Neural progenitor cell (in vitro differentiated cells): ENCODE measurements around the gene UBE2V1. TPM values are rescaled to one million over a fixed set of nuclear protein-coding genes. Genes with fewer than 3 reads are reported as not detected.

Experiments used
- DNase-seq: peaks from one replicate; pipeline ENCODE4 v3.0.0-alpha.2; 2016; ENCODE audit warnings: low spot score
- H2AFZ ChIP-seq: fragments of 200-600 bp; sonication (generic); replicated peaks from 2 replicates; pipeline ENCODE4 v1.6.1; 2016; ENCODE audit warnings: antibody characterized with exemption
- H3F3A ChIP-seq: fragments of 200-600 bp; sonication (generic); 2 replicates; pipeline ENCODE4 v1.6.1; 2016; ENCODE audit warnings: antibody characterized with exemption, low read depth
- H3K27ac ChIP-seq: fragments of 200-600 bp; sonication (generic); 2 replicates; pipeline ENCODE4 v1.5.1; 2016; ENCODE audit warnings: mild to moderate bottlenecking
- H3K27me3 ChIP-seq: fragments of 200-600 bp; sonication (generic); 2 replicates; pipeline ENCODE4 v1.6.1; 2016; ENCODE audit warnings: mild to moderate bottlenecking, moderate library complexity
- H3K36me3 ChIP-seq: fragments of 200-600 bp; sonication (generic); 2 replicates; pipeline ENCODE4 v1.5.1; 2016
- H3K4me1 ChIP-seq: fragments of 200-600 bp; sonication (generic); 2 replicates; pipeline ENCODE4 v1.6.1; 2016; ENCODE audit warnings: mixed run types
- H3K4me2 ChIP-seq: fragments of 200-600 bp; sonication (generic); 2 replicates; pipeline ENCODE4 v1.6.1; 2016
- H3K4me3 ChIP-seq: fragments of 200-600 bp; sonication (generic); 2 replicates; pipeline ENCODE4 v1.5.1; 2016
- H3K79me2 ChIP-seq: fragments of 200-600 bp; sonication (generic); 2 replicates; pipeline ENCODE4 v1.6.1; 2016; ENCODE audit warnings: low read depth
- H3K9ac ChIP-seq: fragments of 200-600 bp; sonication (generic); 2 replicates; pipeline ENCODE4 v1.6.1; 2016
- H3K9me3 ChIP-seq: fragments of 200-600 bp; sonication (generic); 2 replicates; pipeline ENCODE4 v1.5.1; 2016; ENCODE audit warnings: low read depth
- H4K20me1 ChIP-seq: fragments of 200-600 bp; sonication (generic); 2 replicates; pipeline ENCODE4 v1.6.1; 2016; ENCODE audit warnings: low read depth
- H3K27ac Mint-ChIP-seq: 3 replicates; pipeline ENCODE4 v1.8.0; 2021; ENCODE audit warnings: mixed read lengths
- H3K27me3 Mint-ChIP-seq: 2 replicates; pipeline ENCODE4 v1.8.0; 2022; ENCODE audit warnings: low read depth, mild to moderate bottlenecking, inconsistent platforms, moderate library complexity, mixed read lengths; ENCODE audit not compliant: insufficient read depth
- H3K36me3 Mint-ChIP-seq: 3 replicates; pipeline ENCODE4 v1.8.0; 2021; ENCODE audit warnings: mixed read lengths
- H3K4me1 Mint-ChIP-seq: 3 replicates; pipeline ENCODE4 v1.8.0; 2021; ENCODE audit warnings: mixed read lengths
- H3K4me3 Mint-ChIP-seq: 3 replicates; pipeline ENCODE4 v1.8.0; 2021; ENCODE audit warnings: mild to moderate bottlenecking, moderate library complexity, mixed read lengths
- H3K9me3 Mint-ChIP-seq: 3 replicates; pipeline ENCODE4 v1.8.0; 2020; ENCODE audit warnings: mixed read lengths
- CTCF ChIP-seq: fragments of 200-600 bp; sonication (generic); IDR thresholded peaks from 2 replicates; pipeline ENCODE4 v1.5.1; 2017; ENCODE audit warnings: antibody characterized with exemption, mild to moderate bottlenecking
- EZH2 ChIP-seq: fragments of 200-600 bp; sonication (generic); IDR thresholded peaks from 2 replicates; pipeline ENCODE4 v1.6.1; 2017; ENCODE audit warnings: antibody characterized with exemption, mild to moderate bottlenecking, moderate library complexity
- EZH2phosphoT487 ChIP-seq: fragments of 200-600 bp; sonication (generic); IDR thresholded peaks from 2 replicates; pipeline ENCODE4 v1.6.1; 2017; ENCODE audit warnings: antibody characterized with exemption
- total RNA-seq: library from RNA; depleted of rRNA; stranded (reverse); fragments of >200 nt; gene quantifications from 2 replicates; pipeline ENCODE4 v1.2.3, GENCODE V29; 2015; ENCODE audit warnings: low replicate concordance

UBE2V1 gene
- total RNA-seq, 1 donor from 2014 or later: 143 TPM

- no peak overlapping the region for H3K27ac ChIP-seq
- no peaks in the 10 kb centered on the region for H3K4me1 Mint-ChIP-seq
- DNase-seq: no peak
- no peaks in the 10 kb centered on the region for H3K36me3 ChIP-seq
- H2AFZ ChIP-seq: no peak overlapping the region
- no peak overlapping the region for H3K4me3 ChIP-seq
- no peaks in the 10 kb centered on the region for H3F3A ChIP-seq
- no peaks in the 10 kb centered on the region for H3K9me3 Mint-ChIP-seq
- TF ChIP-seq EZH2: no peak
- no peak for TF ChIP-seq CTCF
- TF ChIP-seq EZH2phosphoT487: no peak
- H3K27ac Mint-ChIP-seq: no peak overlapping the region
- H3K79me2 ChIP-seq: no peaks in the 10 kb centered on the region
- H3K9ac ChIP-seq: no peak overlapping the region
- no peak overlapping the region for H3K4me2 ChIP-seq
- no peak overlapping the region for H3K4me3 Mint-ChIP-seq
- no peaks in the 10 kb centered on the region for H3K4me1 ChIP-seq
- peaks cover 15% of the 10 kb centered on the region for H3K36me3 Mint-ChIP-seq
- H4K20me1 ChIP-seq: peaks cover 13% of the 10 kb centered on the region
- H3K27me3 Mint-ChIP-seq: peaks cover 6% of the 10 kb centered on the region
- H3K9me3 ChIP-seq: no peaks in the 10 kb centered on the region
- no peaks in the 10 kb centered on the region for H3K27me3 ChIP-seq
Observed at GRCh38 chr20:50133474-50134217, 20.7 kb upstream of the UBE2V1 start.

- Histone ChIP-seq H2AFZ (no peak overlapping the region), H3K9me3 (no peaks in the 10 kb centered on the region), H3K4me1 (no peaks in the 10 kb centered on the region), H3F3A (no peaks in the 10 kb centered on the region), H3K36me3 (no peaks in the 10 kb centered on the region), H3K9ac (no peak overlapping the region), H3K4me2 (no peak overlapping the region), H3K27ac (no peak overlapping the region), H4K20me1 (peaks cover 13% of the 10 kb centered on the region), H3K79me2 (no peaks in the 10 kb centered on the region), H3K4me3 (no peak overlapping the region), H3K27me3 (no peaks in the 10 kb centered on the region)
- no peak for DNase-seq
- peaks cover 19% of the 10 kb centered on the region for H3K36me3 Mint-ChIP-seq
- H3K4me1 Mint-ChIP-seq: no peaks in the 10 kb centered on the region
- peaks cover 5% of the 10 kb centered on the region for H3K27me3 Mint-ChIP-seq
- H3K27ac Mint-ChIP-seq: no peak overlapping the region
- no peaks in the 10 kb centered on the region for H3K9me3 Mint-ChIP-seq
- H3K4me3 Mint-ChIP-seq: no peak overlapping the region
- TF ChIP-seq EZH2phosphoT487 (no peak), CTCF (no peak), EZH2 (no peak)
Observed at GRCh38 chr20:50133041-50133440, 20.1 kb upstream of the UBE2V1 start.

- Histone ChIP-seq H3K4me3 (no peak overlapping the region), H3K79me2 (no peaks in the 10 kb centered on the region), H4K20me1 (no peaks in the 10 kb centered on the region), H3K9ac (no peak overlapping the region), H3K9me3 (no peaks in the 10 kb centered on the region), H3K27ac (no peak overlapping the region), H3K4me2 (no peak overlapping the region), H3F3A (no peaks in the 10 kb centered on the region), H3K4me1 (no peaks in the 10 kb centered on the region), H3K27me3 (no peaks in the 10 kb centered on the region), H3K36me3 (no peaks in the 10 kb centered on the region), H2AFZ (no peak overlapping the region)
- H3K27me3 Mint-ChIP-seq: peaks cover 2% of the 10 kb centered on the region
- no peak overlapping the region for H3K4me3 Mint-ChIP-seq
- DNase-seq: no peak
- no peaks in the 10 kb centered on the region for H3K4me1 Mint-ChIP-seq
- no peaks in the 10 kb centered on the region for H3K9me3 Mint-ChIP-seq
- no peak overlapping the region for H3K27ac Mint-ChIP-seq
- H3K36me3 Mint-ChIP-seq: peaks cover 22% of the 10 kb centered on the region
- no peak for TF ChIP-seq CTCF
Observed at GRCh38 chr20:50130995-50131394, 18.0 kb upstream of the UBE2V1 start.
